HepG2 (cell line): ENCODE data around the gene CHCHD6. TPM values are rescaled to one million over a fixed set of nuclear protein-coding genes. Genes with fewer than 3 reads are reported as not detected.

Source experiments
- ETV5 ChIP-seq: IDR thresholded peaks from 2 replicates; pipeline ENCODE4 v1.6.1; 2018; ENCODE audit warnings: missing biosample characterization, missing genetic modification reagents, inconsistent platforms, borderline replicate concordance
- KLF6 ChIP-seq: IDR thresholded peaks from 2 replicates; pipeline ENCODE4 v1.8.0; 2016; ENCODE audit warnings: missing biosample characterization, missing genetic modification reagents
- MEF2D ChIP-seq: sonication (generic); formaldehyde crosslinking; IDR thresholded peaks from 2 replicates; pipeline ENCODE4 v1.5.1; 2020; ENCODE audit warnings: mild to moderate bottlenecking, missing genetic modification reagents
- MEIS2 ChIP-seq: sonication (generic); formaldehyde crosslinking; IDR thresholded peaks from 2 replicates; pipeline ENCODE4 v1.9.0; 2021; ENCODE audit warnings: mild to moderate bottlenecking, missing genetic modification reagents
- NFE2L1 ChIP-seq: sonication (generic); formaldehyde crosslinking; IDR thresholded peaks from 2 replicates; pipeline ENCODE4 v1.4.0; 2020; ENCODE audit warnings: missing genetic modification reagents, mild to moderate bottlenecking, borderline replicate concordance
- SNAI1 ChIP-seq: sonication (generic); formaldehyde crosslinking; IDR thresholded peaks from 2 replicates; pipeline ENCODE4 v1.5.0; 2020; ENCODE audit warnings: mild to moderate bottlenecking, missing genetic modification reagents, borderline replicate concordance
- ZNF274 ChIP-seq: sonication (generic); formaldehyde crosslinking; IDR thresholded peaks from 2 replicates; pipeline ENCODE4 v1.5.1; 2020; ENCODE audit warnings: mild to moderate bottlenecking, missing genetic modification reagents
- ZNF557 ChIP-seq: sonication (generic); formaldehyde crosslinking; IDR thresholded peaks from 2 replicates; pipeline ENCODE4 v1.4.0; 2020; ENCODE audit warnings: missing genetic modification reagents
- ZNF598 ChIP-seq: sonication (generic); formaldehyde crosslinking; IDR thresholded peaks from 2 replicates; pipeline ENCODE4 v1.5.1; 2020; ENCODE audit warnings: mild to moderate bottlenecking, missing genetic modification reagents, borderline replicate concordance
- ZNF782 ChIP-seq: sonication (generic); formaldehyde crosslinking; IDR thresholded peaks from 2 replicates; pipeline ENCODE4 v1.4.0; 2020; ENCODE audit warnings: missing genetic modification reagents, mild to moderate bottlenecking, borderline replicate concordance
- ZZZ3 ChIP-seq: sonication (generic); formaldehyde crosslinking; IDR thresholded peaks from 2 replicates; pipeline ENCODE4 v1.4.0; 2020; ENCODE audit warnings: missing genetic modification reagents, mild to moderate bottlenecking, borderline replicate concordance
- polyA plus RNA-seq, 8 experiments: library from polyadenylated mRNA; depleted of rRNA in 3 of 8; stranded (reverse) in 7 of 8; unstranded in 1 of 8; fragments of >200 nt; fragmentation: Illumina TruSeq in 4 of 8; extraction: Trizol in 4 of 8; gene quantifications; 2 replicates each; pipeline versions ENCODE4 v1.2.1 to v1.2.3, GENCODE V29; 2011 to 2016; ENCODE audit warnings: low read depth in 4 of 8, missing spikeins in 1 of 8, mixed read lengths in 1 of 8; ENCODE audit not compliant: insufficient read depth in 1 of 8
- total RNA-seq, 5 experiments: library from RNA; depleted of rRNA; stranded (reverse); fragments of >200 nt; fragmentation: Illumina TruSeq; extraction: Trizol; gene quantifications; 2 replicates each; pipeline ENCODE4 v1.2.3, GENCODE V29; 2016; ENCODE audit warnings: low read depth in 1 of 5
- TF ChIP-seq, protein P1 (sequence below): sonication (generic); formaldehyde crosslinking; IDR thresholded peaks from 2 replicates; pipeline ENCODE4 v1.4.0; 2020; ENCODE audit warnings: missing genetic modification reagents, borderline replicate concordance
- TF ChIP-seq, protein P2 (sequence below): IDR thresholded peaks from 2 replicates; pipeline ENCODE4 v1.6.1; 2016; ENCODE audit warnings: missing compliant biosample characterization, missing genetic modification reagents, borderline replicate concordance
- TF ChIP-seq, protein P3 (sequence below): sonication (generic); formaldehyde crosslinking; conservative IDR thresholded peaks from 2 replicates; pipeline ENCODE4 v1.8.1; 2023; ENCODE audit warnings: missing genetic modification reagents
- TF ChIP-seq, protein P4 (sequence below): sonication (generic); formaldehyde crosslinking; IDR thresholded peaks from 2 replicates; pipeline ENCODE4 v1.4.0; 2020; ENCODE audit warnings: missing genetic modification reagents, mild to moderate bottlenecking, borderline replicate concordance
- TF ChIP-seq, protein P5 (sequence below): IDR thresholded peaks from 2 replicates; pipeline ENCODE4 v1.6.1; 2016; ENCODE audit warnings: low read depth, control low read depth
- TF ChIP-seq, protein P6 (sequence below): sonication (generic); formaldehyde crosslinking; IDR thresholded peaks from 2 replicates; pipeline ENCODE4 v1.5.1; 2020; ENCODE audit warnings: missing genetic modification reagents, mild to moderate bottlenecking, borderline replicate concordance

The CHCHD6 gene
- total and polyA plus RNA-seq, 2 of the 13 experiments (the other 11 are each of a cell fraction or from before 2014, with no cell fraction given): 20.3 to 20.8 TPM

DNA sequence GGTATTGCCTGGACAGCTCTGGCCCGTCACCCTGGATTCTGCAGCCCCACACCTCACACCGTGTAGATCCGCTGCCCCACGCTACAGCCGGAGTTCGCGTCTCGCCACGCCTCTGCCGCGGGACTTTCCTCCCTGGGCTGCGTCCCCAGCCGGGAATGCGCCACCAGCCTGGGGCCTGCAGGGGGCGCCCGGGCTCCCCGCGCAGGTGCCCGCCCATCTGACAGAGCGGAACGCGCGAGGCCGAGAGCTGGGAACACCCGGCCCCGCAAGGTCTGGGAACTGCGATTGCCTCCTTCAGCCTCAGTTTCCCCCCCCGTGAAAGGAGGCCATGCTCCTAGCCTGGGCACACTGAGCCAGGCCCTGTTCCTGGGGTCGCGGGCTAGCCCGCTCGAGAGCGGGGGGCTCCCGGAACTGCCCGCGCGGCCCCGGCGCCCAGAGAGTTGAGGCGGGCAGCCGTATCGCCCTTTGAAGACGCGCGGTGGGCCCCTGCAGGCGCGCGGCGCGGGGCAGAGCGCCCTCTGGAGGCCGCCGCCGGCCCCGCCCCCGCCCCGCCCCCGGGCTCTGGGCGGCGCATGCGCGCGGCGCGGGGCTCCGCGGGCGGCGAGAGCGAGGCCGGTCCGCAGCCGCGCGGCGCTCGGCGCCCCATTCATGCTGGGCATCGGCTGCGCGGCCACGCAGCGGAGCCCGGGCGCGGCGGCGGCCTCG is 278.6 kb downstream of the CHCHD6 start, which contains the start of gene PLXNA1 (continued):
- TF ChIP-seq, protein P1, sequence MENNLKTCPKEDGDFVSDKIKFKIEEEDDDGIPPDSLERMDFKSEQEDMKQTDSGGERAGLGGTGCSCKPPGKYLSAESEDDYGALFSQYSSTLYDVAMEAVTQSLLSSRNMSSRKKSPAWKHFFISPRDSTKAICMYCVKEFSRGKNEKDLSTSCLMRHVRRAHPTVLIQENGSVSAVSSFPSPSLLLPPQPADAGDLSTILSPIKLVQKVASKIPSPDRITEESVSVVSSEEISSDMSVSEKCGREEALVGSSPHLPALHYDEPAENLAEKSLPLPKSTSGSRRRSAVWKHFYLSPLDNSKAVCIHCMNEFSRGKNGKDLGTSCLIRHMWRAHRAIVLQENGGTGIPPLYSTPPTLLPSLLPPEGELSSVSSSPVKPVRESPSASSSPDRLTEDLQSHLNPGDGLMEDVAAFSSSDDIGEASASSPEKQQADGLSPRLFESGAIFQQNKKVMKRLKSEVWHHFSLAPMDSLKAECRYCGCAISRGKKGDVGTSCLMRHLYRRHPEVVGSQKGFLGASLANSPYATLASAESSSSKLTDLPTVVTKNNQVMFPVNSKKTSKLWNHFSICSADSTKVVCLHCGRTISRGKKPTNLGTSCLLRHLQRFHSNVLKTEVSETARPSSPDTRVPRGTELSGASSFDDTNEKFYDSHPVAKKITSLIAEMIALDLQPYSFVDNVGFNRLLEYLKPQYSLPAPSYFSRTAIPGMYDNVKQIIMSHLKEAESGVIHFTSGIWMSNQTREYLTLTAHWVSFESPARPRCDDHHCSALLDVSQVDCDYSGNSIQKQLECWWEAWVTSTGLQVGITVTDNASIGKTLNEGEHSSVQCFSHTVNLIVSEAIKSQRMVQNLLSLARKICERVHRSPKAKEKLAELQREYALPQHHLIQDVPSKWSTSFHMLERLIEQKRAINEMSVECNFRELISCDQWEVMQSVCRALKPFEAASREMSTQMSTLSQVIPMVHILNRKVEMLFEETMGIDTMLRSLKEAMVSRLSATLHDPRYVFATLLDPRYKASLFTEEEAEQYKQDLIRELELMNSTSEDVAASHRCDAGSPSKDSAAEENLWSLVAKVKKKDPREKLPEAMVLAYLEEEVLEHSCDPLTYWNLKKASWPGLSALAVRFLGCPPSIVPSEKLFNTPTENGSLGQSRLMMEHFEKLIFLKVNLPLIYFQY (CRISPR knock-in tag): no peak
- TF ChIP-seq KLF6 (peak; percentile 39; the same call in 1 of the 2 replicates), ZZZ3 (no peak), ZNF557 (no peak), ZNF598 (CRISPR knock-in tag) (no peak), ZNF274 (CRISPR knock-in tag) (0 out of 2 replicates have a peak, but pooled peaks have one; percentile 14), NFE2L1 (no peak), ZNF782 (CRISPR knock-in tag) (peak; percentile 78; the same call in 1 of the 2 replicates), MEF2D (CRISPR knock-in tag) (no peak), MEIS2 (CRISPR knock-in tag) (no peak; the same call in 1 of the 2 replicates), SNAI1 (no peak), ETV5 (CRISPR knock-in tag) (peak; percentile 43)
- TF ChIP-seq, protein P2, sequence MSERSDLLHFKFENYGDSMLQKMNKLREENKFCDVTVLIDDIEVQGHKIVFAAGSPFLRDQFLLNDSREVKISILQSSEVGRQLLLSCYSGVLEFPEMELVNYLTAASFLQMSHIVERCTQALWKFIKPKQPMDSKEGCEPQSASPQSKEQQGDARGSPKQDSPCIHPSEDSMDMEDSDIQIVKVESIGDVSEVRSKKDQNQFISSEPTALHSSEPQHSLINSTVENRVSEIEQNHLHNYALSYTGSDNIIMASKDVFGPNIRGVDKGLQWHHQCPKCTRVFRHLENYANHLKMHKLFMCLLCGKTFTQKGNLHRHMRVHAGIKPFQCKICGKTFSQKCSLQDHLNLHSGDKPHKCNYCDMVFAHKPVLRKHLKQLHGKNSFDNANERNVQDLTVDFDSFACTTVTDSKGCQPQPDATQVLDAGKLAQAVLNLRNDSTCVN (CRISPR knock-in tag): no peak
- TF ChIP-seq, protein P3, sequence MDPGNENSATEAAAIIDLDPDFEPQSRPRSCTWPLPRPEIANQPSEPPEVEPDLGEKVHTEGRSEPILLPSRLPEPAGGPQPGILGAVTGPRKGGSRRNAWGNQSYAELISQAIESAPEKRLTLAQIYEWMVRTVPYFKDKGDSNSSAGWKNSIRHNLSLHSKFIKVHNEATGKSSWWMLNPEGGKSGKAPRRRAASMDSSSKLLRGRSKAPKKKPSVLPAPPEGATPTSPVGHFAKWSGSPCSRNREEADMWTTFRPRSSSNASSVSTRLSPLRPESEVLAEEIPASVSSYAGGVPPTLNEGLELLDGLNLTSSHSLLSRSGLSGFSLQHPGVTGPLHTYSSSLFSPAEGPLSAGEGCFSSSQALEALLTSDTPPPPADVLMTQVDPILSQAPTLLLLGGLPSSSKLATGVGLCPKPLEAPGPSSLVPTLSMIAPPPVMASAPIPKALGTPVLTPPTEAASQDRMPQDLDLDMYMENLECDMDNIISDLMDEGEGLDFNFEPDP (CRISPR knock-in tag): no peak
- TF ChIP-seq, protein P4, sequence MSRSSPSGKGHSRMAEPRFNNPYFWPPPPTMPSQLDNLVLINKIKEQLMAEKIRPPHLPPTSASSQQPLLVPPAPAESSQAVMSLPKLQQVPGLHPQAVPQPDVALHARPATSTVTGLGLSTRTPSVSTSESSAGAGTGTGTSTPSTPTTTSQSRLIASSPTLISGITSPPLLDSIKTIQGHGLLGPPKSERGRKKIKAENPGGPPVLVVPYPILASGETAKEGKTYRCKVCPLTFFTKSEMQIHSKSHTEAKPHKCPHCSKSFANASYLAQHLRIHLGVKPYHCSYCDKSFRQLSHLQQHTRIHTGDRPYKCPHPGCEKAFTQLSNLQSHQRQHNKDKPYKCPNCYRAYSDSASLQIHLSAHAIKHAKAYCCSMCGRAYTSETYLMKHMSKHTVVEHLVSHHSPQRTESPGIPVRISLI (CRISPR knock-in tag): no peak
- TF ChIP-seq, protein P5, sequence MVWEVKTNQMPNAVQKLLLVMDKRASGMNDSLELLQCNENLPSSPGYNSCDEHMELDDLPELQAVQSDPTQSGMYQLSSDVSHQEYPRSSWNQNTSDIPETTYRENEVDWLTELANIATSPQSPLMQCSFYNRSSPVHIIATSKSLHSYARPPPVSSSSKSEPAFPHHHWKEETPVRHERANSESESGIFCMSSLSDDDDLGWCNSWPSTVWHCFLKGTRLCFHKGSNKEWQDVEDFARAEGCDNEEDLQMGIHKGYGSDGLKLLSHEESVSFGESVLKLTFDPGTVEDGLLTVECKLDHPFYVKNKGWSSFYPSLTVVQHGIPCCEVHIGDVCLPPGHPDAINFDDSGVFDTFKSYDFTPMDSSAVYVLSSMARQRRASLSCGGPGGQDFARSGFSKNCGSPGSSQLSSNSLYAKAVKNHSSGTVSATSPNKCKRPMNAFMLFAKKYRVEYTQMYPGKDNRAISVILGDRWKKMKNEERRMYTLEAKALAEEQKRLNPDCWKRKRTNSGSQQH: peak; percentile 56; the same call in 1 of the 2 replicates
- TF ChIP-seq, protein P6, sequence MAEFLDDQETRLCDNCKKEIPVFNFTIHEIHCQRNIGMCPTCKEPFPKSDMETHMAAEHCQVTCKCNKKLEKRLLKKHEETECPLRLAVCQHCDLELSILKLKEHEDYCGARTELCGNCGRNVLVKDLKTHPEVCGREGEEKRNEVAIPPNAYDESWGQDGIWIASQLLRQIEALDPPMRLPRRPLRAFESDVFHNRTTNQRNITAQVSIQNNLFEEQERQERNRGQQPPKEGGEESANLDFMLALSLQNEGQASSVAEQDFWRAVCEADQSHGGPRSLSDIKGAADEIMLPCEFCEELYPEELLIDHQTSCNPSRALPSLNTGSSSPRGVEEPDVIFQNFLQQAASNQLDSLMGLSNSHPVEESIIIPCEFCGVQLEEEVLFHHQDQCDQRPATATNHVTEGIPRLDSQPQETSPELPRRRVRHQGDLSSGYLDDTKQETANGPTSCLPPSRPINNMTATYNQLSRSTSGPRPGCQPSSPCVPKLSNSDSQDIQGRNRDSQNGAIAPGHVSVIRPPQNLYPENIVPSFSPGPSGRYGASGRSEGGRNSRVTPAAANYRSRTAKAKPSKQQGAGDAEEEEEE (CRISPR knock-in tag): no peak
